Thyroid gland (tissue), 4 donors: Measurements from ENCODE around the gene GTF2A2.

ENCODE experiments used
- CTCF ChIP-seq, 6 experiments: fragments of 200-600 bp in 3 of 6; fragments of 450-650 bp in 3 of 6; sonication (generic) in 3 of 6; IDR thresholded peaks; one replicate each; pipeline ENCODE4 v1.5.1; 2016 to 2019; ENCODE audit warnings: antibody characterized with exemption in 6 of 6, mild to moderate bottlenecking in 2 of 6, inconsistent platforms in 1 of 6, moderate library complexity in 1 of 6
- POLR2A ChIP-seq, 2 donors: fragments of 450-650 bp; IDR thresholded peaks; one replicate each; pipeline ENCODE4 v1.6.1; 2017; ENCODE audit warnings: antibody characterized with exemption in 2 of 2, mild to moderate bottlenecking in 2 of 2, moderate library complexity in 1 of 2

DNA sequence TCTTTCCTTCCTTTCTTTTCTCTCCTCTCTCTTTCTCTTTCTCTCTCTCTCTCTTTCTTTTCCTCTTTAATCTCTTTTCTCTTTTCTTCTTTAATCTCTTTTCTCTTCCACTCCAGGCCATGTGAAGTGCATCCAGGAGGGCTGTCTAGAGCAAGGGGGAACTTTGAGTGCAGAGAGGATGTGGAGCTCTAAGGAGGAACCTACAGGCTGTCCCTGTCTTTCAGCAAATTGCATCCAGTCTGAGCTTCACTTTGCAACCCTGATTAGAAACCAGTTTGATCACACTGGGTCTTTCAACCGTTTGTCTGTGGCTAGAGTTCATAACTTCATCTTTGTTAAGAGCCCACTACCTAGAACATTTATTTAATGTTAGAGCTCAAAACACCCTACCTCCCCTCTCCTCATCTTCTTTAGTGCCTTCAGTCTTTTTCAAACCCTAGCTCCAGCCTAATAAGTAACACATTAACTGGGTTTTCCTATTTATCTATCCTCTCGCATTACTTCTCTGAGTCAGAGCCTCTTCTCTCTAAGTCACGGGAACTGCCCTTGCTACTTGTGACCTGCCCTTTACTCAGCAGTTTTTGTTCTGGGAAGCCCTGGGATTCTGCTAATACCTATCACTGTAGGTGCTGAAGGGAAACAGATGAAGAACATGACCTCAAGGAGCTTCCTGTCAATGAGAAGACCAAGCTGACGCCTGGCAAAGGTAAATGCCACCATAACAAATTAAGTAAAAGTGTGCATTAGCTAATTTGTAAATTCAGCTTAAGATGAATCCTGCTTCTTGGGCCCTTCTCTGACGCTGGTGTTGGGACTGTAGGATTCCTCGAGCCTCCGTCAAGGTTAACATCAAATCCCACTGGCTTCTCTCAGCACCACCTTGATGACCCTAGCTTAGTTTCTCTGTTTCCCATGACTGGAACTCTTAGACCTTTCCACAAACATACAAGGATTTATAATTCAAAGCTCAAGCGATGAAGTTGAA is 45.7 kb downstream of the GTF2A2 start, which contains the start of gene GCNT3:
- TF ChIP-seq CTCF (IDR thresholded peaks at IDR 0.05) (no peak), POLR2A (IDR thresholded peaks at IDR 0.05) (no peak)
